ENCODE data around the gene ACOT11.

The ACOT11 gene

DNA sequence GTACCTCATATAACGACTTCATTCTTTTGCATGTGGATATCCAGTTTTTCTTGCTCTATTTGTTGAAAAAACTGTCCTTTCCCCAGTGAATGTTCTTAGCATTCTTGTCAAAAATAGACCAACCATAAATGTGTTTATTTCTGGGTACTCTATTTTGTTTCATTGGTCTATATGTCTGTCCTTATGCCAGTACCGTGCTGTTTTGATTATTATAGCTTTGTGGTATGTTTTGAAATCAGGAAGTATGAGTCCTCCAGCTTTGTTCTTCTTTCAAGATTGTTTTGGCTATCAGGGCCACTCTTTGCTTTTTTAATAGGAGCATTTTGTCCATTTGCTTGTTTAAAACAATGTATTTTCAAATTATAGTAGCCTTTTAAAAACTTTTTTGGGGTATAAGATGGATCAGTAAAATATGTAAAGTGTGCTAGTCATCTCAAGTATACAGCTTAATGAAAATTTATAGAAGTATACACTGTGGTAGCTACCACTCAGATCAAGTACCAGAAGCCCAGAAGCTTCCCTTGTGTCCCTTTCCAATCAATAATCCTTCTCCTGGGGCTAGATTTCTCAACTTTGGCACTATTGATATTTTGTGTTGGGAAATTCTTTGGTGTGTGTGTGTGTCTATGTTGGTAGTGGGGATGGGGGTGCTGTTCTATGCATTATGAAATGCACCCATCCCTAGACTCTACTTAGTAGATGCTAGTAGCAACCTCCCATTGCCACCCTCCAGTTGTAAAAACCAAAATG lies 110.3 kb downstream of the ACOT11 start:
- Histone ChIP-seq H3K27ac (ENCODE audit: low read depth, low read length) (no peak overlapping the region), H3K4me3 (ENCODE audit: low read depth in 1 of 2, low read length in 2 of 2) (no peak overlapping the region), H3K36me3 (ENCODE audit: control insufficient read depth in 1 of 2, insufficient read depth in 2 of 2, low read length in 2 of 2) (no peaks in the 10 kb centered on the region), H3K27me3 (ENCODE audit: control insufficient read depth in 1 of 2, insufficient read depth in 2 of 2, low read length in 2 of 2) (no peaks in the 10 kb centered on the region), H3K9ac (ENCODE audit: low read depth in 1 of 2, low read length in 2 of 2) (no peak overlapping the region), H3K9me3 (ENCODE audit: control insufficient read depth in 1 of 2, low read length in 2 of 2) (peaks cover 6 to 7% of the 10 kb centered on the region in 2 donors), H3K4me1 (ENCODE audit: control insufficient read depth in 1 of 2, insufficient read depth in 2 of 2, low read length in 2 of 2) (no peaks in the 10 kb centered on the region)

All from duodenal mucosa (tissue), 2 donors.